Coronary artery (tissue), 2 donors: Measurements from ENCODE around the gene C14orf132.

ENCODE experiments used
- DNase-seq: peaks from one replicate; pipeline ENCODE4 v3.0.0-alpha.2; 2017; ENCODE audit warnings: low spot score
- H3K27ac ChIP-seq, 2 donors: fragments of 200-600 bp; sonication (generic); one replicate each; pipeline ENCODE4 v1.5.1; 2016 to 2019
- H3K4me3 ChIP-seq: fragments of 200-600 bp; sonication (generic); 2 replicates; pipeline ENCODE4 v1.5.1; 2016; ENCODE audit warnings: mild to moderate bottlenecking, moderate library complexity
- TF ChIP-seq, protein P1 (sequence below): fragments of 200-600 bp; sonication (generic); IDR thresholded peaks from one replicate; pipeline ENCODE4 v1.5.1; 2019; ENCODE audit warnings: antibody characterized with exemption

C14orf132 gene

DNA sequence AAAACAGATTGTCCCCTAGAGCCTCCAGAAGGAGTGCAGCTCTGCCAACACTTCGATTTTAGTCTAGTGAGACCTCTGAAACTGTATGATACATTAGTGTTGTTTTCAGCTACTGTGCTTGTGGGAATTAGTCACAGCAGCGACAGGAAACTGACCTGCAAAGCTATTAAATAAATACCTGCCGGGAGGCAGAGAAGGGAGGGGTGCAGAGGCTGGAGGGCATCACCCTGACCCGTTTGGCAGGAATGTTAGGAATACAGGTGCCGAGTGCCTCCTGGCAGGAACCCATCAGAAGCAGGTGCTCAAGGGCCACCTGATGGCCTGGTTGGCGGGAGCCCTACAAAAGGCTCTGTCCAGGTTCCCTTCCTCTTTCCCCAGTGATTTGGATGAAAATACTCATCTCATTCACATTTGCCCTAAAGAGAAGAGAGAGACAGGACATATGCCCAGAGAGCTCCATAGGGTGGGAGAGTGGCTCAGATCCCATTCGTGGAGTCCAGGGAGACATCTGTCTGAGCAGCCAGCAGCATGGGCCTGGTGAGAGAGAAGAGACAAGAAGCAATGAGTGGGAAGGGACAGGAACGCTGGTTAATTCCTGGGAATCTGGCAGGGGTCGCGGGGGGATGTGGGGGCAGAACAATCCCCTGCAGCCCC is 44.6 kb downstream of the C14orf132 start:
- Histone ChIP-seq H3K27ac (no peak overlapping the region), H3K4me3 (no peak overlapping the region)
- TF ChIP-seq, protein P1, sequence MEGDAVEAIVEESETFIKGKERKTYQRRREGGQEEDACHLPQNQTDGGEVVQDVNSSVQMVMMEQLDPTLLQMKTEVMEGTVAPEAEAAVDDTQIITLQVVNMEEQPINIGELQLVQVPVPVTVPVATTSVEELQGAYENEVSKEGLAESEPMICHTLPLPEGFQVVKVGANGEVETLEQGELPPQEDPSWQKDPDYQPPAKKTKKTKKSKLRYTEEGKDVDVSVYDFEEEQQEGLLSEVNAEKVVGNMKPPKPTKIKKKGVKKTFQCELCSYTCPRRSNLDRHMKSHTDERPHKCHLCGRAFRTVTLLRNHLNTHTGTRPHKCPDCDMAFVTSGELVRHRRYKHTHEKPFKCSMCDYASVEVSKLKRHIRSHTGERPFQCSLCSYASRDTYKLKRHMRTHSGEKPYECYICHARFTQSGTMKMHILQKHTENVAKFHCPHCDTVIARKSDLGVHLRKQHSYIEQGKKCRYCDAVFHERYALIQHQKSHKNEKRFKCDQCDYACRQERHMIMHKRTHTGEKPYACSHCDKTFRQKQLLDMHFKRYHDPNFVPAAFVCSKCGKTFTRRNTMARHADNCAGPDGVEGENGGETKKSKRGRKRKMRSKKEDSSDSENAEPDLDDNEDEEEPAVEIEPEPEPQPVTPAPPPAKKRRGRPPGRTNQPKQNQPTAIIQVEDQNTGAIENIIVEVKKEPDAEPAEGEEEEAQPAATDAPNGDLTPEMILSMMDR, result no peak
- peak; percentile 59 for DNase-seq

DNA sequence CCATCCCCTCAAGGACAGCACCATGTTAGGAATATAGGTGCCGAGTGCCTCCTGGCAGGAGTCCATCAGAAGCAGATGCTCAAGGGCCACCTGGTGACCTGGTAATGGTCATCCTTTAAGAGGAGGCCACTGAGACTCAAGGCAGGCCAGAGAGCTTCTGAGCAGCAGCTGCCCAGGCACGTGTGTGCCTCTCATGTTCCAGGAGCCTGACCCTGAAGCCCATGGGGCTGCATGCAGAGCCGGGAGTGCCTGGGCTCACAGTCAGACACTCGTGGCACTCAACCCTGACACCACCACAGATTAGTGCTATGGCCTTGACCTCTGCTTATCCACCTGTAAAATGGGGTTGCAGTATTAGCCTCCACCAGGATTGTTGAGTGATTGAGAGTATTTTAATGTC is 45.6 kb downstream of the C14orf132 start:
- H3K4me3 ChIP-seq, result no peak overlapping the region
- DNase-seq, result peak; percentile 24
- TF ChIP-seq, protein P1, result no peak

DNA sequence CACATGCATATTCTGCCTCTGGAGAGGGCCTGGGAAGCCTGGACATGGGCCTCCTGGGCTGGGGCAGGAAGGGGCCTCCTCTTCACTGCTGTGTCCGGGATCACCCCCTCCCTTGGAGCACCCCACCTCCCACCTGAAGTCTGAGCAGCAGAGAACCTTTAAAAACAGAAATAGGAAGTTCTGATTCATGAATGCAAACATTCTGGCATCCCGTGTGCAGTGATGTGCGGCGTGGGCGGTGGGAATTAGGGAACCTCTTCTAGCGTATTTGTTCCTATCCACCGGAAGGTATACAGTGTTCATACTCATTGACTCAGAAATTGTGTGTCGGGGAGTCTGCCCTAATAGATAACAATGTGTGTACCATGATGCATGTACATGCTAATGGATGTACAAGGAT is 46.2 kb downstream of the C14orf132 start:
- Histone ChIP-seq H3K4me3 (no peak overlapping the region), H3K27ac (no peak overlapping the region)
- TF ChIP-seq, protein P1, result no peak
- DNase-seq, result peak; percentile 8

More for the DNA sequence above, 45.6 kb downstream of the C14orf132 start:
- no peak overlapping the region for H3K27ac ChIP-seq

DNA sequence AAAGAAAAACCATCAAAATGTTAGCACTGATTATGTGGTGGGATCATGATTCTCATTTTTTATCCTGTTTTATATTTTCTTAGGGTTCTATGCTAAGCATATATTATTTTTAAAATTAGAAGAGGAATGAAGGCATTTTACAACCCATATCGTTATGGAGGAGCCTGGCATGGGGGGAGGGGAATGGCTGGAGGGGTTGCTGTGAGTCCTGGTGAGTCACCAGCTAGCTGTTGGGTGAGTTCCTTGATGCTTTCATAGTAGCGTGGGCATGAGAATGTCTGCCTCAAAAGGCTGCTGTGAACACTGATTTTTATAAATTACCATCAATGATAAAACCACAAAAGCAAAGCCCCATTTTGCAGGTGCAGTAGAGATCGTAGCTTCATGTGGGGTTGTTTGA is 46.9 kb downstream of the C14orf132 start:
- TF ChIP-seq, protein P1, result no peak
- H3K4me3 ChIP-seq, result no peak overlapping the region
- DNase-seq, result no peak
- H3K27ac ChIP-seq, result no peak overlapping the region

DNA sequence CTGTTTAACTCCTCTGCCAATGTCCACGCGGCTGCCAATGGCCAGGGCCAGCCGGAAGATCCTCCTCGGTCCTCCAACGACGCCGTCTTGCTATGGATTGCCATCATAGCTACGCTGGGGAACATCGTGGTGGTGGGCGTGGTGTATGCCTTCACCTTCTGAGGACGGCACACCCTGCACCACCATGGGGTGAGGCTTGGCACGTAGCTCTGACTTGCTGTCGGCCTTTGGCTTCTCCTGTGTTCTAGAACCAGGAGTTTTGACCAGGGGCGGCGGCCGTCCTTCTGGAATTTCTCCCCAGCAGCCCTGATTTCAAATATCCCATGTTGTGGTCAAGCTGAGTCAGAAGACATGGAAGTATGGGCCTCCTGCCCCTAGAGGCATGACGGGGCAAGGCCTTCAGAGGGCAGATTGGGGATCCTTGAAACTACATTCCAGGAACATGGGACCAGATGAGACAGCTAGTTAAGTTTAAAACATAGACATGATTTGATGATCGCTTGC is 47.5 kb downstream of the C14orf132 start:
- TF ChIP-seq, protein P1, result no peak
- no peak overlapping the region for H3K27ac ChIP-seq
- DNase-seq, result no peak
- H3K4me3 ChIP-seq, result no peak overlapping the region

DNA sequence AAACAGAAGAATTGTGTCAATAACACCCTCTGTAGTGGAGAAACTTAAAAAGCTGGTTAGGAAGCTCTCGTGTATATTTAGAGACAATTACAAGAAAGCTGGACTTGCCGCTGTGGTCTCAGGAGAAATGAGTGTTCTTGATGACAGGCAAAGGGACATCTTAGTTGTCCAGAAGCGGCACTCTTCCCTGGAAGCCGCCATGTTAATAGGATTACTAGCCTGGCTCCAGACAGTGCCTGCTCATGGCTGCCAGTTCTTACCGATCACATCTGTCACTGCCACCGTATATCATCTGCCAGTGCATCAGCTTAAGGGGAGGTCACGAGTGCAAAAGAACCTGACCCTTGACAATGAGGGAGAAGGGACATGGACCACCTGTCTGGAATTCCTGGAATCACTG is 48.9 kb downstream of the C14orf132 start:
- H3K4me3 ChIP-seq, result no peak overlapping the region
- TF ChIP-seq, protein P1, result no peak
- no peak overlapping the region for H3K27ac ChIP-seq
- DNase-seq, result no peak

DNA sequence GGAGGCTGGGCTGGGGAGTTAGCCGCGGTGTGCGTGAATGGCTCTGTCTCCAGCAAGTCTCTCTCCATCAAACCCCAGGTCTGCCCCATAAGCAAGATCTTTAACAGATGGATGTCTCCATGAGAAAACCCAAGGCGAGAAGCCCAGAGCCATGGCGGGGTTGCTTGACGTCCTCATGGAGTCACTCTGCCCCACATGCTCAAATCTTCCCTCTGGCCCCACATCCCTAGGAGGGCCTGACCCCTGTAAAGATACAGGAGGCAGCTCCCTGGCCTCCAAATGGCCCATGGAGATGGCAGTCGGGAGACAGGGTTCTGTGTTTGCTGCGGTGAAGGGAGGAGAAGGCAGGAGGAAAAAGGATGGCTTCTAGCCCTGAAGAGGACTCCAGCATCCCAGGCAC is 49.3 kb downstream of the C14orf132 start:
- no peak for DNase-seq
- Histone ChIP-seq H3K27ac (no peak overlapping the region), H3K4me3 (no peak overlapping the region)
- TF ChIP-seq, protein P1, result no peak
